Measurements from ENCODE around the gene LRBA.
"Not testable (repeated sequence)": the region's sequence is repeated elsewhere in the genome, so short reads cannot be mapped to it uniquely, and the experiment has no call there.

The LRBA gene

DNA sequence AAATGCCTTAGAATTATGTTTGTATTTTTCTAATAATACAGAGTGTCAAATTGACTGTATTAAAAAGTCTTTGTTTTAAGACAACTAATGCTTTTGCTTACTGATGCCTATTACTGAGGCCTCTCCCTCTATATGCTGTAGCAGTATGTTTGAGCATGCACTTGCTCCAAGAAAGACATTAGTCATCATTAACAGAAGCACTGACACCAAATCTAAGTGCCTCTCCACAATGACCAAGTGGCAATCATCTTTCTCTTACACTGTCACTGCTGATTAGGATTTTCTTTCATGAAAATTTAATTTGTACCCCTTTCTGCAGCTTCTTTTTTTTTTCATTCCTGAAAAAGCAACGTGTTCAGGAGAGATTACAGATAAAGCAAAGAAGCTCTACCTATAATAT lies 444.2 kb downstream of the LRBA start:
- no peak for DNase-seq (ENCODE audit: low read depth in 2 of 2)

DNA sequence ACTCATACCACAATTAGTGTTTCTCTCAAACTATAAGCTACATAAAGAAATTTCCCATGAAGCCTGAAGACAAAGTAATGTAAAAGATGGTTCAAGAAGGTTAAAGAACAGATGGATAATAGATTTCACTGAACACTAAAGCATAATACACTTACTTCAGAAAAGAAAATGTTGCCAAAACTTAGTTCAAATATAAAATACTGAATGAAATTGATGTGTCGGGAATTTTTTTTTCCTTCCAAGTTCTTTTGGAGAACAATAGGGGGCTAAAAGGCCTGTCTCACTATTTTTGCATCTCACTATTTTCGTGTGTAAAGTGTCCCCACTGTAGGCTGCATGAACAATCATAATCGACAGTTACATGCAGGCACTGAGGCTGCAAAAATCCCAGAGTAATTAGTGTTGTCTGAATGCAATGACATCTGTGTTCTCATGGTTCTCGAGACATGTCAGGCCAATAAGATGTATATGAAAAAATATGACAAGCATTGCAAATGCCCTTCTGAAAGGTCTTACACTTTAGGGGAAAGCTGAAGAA lies 445.0 kb downstream of the LRBA start:
- DNase-seq (ENCODE audit: low read depth in 2 of 2), result no peak

DNA sequence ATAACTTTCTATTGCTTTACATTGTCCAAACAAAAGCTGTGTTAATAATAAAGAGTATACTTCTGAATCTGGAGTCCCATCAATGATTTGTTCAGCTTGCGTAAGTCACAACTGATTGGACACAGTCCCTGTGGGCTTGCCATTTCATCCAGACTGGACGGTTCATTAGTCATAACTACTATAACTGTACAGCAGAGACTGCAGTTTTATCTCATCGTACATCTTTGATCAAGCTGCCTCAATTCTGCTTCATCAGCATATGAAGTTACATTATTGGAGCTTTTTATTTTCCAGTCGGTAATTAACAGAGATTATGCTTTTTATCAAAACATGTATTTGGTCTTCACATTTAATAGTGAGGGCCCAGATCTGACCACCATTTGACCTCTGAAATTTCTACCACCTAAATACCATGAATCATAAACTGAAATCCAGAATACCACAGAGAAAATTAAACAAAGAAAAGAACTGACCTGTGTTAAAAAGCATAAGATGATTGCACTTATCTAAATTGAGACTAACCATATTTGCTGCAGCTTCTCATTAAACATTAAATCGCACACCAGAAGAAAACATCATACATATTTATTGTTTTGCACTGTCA lies 445.6 kb downstream of the LRBA start:
- no peak for DNase-seq (ENCODE audit: low read depth in 2 of 2)

DNA sequence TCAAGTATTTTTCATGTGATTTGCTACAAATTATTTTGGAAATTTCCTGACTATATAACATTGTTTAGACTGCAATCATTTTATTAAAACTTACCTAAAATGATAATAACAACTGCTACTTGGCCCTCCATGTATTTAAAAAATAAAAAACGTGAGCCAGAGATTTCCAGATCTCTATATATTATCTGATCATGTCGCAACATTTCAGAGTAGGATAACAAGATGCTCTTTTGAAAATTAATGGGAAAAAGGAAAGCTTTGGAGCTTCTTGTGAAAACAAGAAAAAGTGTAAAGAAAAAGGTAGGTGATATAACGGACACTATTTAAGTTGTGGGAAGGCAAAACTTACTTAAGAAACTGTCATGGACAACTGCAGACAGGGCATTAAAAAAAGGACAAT lies 448.0 kb downstream of the LRBA start:
- no peak for DNase-seq (ENCODE audit: low read depth in 2 of 2)

DNA sequence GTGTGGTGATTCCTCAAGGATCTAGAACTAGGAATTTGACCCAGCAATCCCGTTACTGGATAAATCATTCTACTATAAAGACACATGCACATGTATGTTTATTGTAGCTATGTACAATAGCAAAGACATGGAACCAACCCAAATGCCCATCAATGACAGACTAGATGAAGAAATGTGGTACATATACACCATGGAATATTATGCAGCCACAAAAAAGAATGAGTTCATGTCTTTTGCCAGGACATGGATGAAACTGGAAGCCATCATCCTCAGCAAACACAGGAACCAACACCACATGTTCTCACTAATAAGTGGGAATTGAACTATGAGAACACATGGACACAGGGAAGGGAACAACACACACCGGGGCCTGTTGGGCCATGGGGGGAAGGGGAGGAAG lies 450.1 kb downstream of the LRBA start:
- not testable (repeated sequence) for DNase-seq (ENCODE audit: low read depth in 2 of 2)

DNA sequence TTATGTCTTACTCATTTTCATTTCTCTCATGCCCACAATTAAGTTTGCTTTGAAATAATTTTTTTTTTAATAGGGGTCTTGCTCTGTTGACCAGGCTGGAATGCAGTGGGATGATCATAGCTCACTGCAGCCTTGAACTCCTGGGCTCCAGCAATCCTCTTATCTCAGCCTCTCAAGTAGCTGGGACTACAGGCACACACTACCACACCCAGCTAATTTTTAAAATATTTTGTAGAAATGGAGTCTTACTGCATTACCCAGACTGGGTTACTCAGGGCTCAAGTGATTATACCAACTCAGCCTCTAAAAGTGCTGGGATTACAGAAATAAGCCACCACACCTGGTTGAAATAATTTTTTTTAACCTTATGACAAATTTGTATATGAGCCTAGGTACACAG lies 452.3 kb downstream of the LRBA start:
- no peak for DNase-seq (ENCODE audit: low read depth in 2 of 2)

DNA sequence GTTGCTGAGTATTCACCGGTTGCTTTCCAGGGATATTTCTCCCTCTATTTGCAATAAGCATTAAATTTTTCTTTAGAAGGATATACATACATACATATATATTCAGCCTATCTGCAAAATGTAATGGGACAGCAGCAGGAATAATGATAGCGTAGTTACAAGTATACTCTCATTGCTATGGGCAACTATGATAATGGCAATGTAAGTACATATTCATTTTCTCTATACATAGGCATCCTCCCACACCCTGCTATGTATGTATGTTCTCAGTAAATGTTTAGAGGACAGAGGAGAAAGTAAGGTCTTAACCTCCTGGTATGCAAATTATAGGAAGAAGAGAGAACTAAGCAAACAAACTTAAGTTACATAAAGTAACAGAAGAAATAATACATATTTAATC lies 452.8 kb downstream of the LRBA start:
- no peak for DNase-seq (ENCODE audit: low read depth in 2 of 2)

DNA sequence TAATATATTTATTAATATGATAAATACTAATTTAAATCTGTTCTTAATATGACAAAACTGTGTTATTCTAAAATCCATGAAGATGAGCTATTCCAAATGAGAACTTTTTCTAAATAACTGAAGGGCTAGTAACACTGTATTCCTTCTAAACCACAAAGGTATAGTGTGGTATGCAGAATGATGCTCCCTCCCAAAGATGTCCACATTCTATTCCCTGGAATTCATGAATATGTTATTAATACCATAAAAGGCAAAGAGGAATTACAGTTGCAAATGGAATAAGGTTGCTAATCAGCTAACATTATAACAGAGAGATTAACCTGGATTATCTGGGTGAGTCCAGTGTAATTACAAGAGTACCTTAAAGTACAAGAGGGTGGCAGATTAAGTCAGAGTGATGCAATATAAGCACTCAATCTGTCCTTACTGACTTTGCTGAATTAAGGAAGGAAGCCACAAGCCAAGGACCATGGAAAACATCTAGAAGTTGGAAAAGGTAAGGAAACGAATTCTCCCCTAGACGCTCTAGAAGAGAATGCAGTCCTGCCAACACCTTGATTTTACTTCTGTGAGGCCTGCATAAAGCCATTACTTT lies 453.8 kb downstream of the LRBA start:
- no peak for DNase-seq (ENCODE audit: low read depth in 2 of 2)

DNA sequence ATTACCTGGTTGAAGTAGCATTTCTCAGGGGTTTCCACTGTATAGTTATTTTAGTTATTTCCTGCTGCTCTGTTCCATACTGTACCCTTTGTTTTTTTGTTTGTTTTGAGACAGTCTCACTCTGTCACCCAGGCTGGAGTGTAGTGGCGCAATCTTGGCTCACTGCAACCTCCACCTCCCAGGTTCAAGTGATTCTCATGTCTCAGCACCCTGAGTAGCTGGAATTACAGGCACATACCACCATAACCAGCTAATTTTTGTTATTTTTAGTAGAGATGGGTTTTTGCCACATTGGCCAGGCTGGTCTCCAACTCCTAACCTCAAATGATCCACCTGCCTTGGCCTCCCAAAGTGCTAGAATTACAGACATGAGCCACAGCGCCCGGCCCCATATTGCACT lies 457.3 kb downstream of the LRBA start:
- DNase-seq (ENCODE audit: low read depth in 2 of 2), result not testable (repeated sequence)

DNA sequence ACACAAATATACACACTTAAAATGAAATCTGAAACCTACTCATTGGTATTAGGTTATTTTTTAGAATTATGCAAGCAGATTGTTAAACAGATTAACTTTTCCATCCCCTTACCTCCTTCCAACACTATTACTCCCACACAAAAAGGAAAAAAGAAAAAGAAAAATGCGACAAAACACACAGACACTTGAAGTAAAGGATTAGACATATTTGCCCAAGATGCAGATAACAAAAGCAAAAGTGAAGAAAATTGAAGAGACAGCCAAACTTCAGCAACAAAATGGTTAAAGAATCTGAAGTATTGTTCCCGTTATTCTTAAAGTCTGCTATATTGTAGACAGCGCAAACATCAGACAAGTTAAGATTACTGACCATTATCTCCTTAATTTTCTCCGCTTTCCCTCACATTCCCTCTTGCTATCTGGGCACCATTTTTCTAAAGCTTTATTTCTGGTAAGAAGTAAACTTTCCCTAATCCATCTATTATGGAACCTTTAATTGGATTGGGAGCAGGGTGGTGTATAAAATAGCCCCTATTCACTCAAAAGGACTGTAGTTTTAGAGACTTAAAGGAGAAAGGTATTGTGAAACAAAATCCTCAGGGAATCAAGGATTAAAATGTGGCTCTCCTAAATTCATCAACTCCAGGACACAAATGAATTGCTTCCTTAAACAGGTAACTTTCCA lies 467.8 kb downstream of the LRBA start:
- no peak for DNase-seq (ENCODE audit: low read depth in 2 of 2)

DNA sequence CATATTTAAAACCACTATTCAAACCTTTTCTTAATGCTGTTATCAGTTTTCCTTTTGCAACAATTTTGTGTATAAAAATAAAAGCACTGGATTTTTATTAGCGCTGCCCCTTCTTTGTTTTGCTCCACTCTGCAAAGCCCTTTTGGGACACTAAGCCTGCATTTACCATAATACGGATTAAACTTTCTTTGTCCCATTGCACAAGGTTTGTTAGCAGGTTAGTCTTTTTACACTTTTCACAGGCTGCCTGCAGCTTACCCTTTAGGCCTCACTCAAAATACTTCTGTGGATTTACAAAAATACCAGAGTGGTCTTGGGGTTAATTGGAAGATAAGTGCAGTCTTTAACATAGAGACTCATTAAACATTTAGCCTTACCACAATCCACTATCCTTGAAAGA lies 468.8 kb downstream of the LRBA start:
- DNase-seq (ENCODE audit: low read depth in 2 of 2), result no peak

DNA sequence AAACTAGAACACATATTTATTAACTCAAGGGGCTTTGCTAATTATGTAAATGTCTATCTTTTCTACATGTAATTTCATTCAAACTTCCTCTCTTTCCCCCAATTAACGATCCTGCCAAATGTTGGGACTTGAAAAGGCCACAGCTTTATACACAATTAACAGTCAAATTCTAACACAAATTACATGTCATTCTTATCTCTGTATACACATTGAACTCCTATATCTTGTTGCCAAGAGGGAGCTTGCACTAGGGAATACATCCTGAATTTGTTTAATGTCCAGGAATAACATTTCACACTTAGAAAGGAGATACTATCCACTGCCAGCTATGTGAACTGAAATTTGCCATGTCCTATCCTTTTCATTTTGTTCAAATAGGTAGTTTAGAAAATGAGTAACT lies 472.0 kb downstream of the LRBA start:
- DNase-seq (ENCODE audit: low read depth in 2 of 2), result no peak

DNA sequence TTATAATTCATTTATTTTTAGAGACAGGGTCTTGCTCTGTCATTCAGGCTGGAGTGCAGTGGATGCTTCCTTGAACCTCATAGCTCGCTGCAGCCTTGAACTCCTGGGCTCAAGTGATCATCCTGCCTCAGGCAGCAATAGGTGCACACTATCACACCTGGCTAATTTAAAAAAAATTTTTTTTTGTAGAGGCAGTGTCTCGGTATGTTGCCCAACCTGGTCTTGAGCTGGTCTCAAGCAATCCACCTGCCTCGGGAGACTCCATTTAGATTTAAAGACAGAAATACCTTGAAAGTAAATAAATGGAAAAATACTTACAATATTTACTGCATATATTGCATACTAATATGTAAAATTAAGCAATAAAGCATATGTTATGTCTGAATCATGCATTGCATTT lies 473.4 kb downstream of the LRBA start:
- DNase-seq (ENCODE audit: low read depth in 2 of 2), result no peak

DNA sequence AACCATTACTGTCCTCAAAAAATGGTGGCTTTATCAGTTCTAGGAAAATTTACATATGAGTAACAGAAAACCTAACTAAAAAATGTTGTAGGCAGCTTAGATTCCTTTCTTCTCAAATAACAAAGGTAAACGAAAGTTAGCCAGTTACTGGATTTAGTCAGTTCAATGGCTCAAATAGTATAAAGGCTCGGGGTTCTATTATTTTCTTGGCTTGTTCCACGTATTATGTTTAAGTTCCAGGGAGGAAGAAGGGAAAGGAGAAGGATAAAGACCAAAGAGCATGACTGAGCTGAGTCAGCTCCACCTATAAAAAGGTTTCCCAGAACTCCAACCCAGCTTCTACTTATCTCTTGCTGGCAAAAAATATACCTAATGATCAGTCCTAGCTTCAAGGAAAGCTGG lies 474.1 kb downstream of the LRBA start:
- no peak for DNase-seq (ENCODE audit: low read depth in 2 of 2)

DNA sequence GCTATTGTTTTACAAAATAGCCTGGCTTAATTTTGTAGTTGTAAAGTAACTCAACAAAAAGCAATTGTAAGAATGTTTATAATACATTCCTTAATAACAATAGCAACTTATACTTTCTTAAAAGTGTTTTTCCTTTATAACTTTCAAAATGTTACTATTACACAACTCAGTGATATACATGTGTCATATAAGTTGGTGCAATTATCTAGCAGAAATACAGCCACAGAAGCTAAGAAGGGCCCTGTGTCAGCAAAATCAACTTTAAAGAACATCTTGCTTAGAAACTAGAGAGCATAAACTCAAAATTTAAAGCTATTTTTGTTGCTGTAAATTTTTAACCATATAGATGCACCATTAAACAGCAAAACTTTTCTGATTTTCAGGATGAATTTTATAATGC lies 474.5 kb downstream of the LRBA start:
- DNase-seq (ENCODE audit: low read depth in 2 of 2), result no peak

DNA sequence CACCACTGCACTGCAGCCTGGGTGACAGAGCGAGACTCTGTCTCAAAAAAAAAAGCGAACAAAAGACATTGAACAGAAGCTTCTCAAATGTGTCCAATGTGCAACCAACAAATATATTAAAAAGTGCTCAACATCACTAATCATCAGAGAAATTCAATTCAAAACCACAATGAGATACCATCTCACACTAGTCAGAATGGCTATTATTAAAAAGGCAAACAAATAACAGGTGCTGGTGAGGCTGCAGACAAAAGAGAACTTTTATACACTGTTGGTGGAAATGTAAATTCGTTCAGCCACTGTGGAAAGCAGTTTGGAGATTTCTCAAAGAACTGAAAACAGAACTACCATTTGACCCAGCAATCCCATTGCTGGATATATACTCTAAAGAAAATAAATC lies 477.2 kb downstream of the LRBA start:
- DNase-seq (ENCODE audit: low read depth in 2 of 2), result not testable (repeated sequence)

DNA sequence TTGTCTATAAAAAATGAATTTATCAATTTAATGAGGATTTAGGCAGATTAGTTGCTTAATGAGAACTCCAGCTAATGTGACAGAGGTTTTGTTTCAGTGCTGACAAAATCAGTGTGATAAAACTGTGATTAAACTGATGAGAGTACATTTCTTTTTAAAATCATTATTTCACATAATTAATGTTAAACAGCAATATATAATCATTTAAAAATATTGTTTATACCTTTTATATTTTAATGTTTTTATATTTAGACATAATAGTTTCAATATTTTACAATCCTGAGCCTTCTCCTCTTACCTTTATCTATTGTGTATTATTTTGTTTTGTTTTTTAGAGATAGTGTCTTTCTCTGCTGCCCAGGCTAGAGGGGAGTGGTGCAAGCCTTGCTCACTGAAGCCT lies 480.3 kb downstream of the LRBA start:
- no peak for DNase-seq (ENCODE audit: low read depth in 2 of 2)

DNA sequence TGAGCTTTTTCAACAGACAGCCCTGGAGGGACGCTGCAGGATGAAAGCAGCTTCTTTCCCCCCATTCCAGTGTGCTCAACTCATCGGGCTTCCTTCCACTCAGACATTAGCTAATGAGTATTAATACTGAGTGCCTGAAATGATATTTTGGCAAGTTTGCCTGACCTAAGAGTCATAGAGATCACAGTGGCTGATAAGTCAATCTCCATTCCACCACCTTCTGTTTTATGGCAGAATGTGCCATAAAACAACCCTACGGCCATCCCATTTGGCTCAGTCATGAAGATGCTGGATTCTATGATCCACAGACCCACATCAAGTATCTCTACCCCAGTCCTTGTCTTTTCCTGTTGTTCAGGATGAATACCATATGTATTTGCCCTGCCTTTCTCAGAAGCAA lies 481.4 kb downstream of the LRBA start:
- DNase-seq (ENCODE audit: low read depth in 2 of 2), result no peak

DNA sequence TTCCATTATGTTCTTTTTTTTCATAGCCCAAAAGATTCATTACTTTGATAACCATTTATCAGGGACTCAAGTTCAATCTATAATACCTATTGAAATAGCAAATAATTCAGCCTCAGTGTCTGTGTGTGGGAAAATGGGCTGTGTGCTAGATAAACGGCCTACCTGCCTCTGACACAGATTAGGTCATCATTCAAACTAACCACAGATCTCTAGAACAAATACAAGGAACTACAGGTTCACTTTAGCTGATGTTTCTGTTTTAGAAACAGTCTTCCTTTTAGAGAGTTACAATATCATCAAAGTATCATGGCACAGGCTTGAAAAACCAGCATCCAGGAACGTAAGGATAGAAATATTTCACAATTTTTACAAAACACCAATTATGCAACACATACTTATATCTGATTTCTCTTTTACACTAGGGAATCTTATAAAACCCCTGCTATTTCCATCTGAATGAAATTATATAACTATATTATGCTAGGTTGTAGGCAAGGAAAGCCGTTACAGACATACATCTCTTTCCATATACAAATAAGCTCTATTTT lies 489.7 kb downstream of the LRBA start:
- DNase-seq (ENCODE audit: low read depth in 2 of 2), result no peak

DNA sequence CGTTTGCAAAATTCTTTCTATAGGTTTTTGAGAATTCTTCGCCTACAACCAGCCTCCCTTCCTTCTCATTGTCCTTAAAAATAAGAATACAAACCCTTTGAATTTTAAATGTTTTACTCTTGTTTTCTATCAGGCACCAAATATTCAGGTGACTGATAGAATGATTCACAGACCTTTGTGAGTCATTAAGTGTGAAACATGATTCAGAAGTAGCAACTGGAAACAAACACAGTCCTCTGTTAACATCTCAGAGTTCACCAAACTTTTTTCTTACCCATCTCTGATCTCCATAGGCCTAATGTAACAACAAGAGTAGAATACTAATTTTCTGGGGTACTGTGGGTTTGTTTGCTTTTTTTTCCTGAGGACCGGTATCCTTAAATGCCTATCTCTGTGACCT lies 496.5 kb downstream of the LRBA start:
- no peak for DNase-seq (ENCODE audit: low read depth in 2 of 2)

DNA sequence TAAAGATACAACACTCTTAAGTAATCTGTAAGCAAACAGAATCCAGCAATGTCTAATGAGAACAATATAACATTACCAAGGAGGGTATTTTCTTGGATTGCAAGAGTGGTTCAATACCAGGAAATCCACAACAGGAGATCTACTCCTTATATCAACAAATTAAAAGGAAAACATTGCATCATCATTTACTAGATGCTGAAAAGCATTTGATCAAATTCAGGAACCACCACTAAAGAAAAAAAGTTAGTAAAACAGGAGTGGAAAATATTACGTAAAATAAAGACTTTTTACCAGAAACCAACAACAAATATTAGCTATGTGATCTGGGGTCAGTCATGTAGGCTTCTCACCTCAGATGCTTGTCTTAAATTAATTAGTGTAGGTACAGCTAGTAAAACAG lies 499.9 kb downstream of the LRBA start:
- DNase-seq (ENCODE audit: low read depth in 2 of 2), result no peak

DNA sequence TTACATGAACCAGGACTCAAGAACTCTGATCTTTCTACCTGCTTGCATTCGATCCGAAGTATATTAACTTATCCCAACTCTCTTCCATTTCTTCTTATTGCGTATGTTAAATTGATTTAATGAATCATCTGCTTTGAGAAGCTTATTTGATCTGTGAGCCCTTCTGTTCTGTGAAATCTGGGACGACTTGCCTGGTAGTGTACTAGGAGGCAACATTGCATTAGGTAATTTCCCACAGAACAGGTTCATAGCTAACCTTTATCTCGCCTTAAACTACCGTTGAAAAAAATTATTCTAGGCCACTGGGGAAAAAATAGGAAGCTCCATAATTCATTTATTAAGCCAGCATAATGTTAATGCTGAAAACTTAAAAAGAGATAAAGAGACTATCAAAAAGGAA lies 500.4 kb downstream of the LRBA start:
- DNase-seq (ENCODE audit: low read depth in 2 of 2), result no peak
